Activated T-helper 1 cell treated with anti-CD3 and anti-CD28 coated beads, Interleukin-12 subunit alpha, Interleukin-12 subunit beta, Interleukin-2, Interleukin-4 antibody, amounts not matched to agents 30 ng/mL and 10 ng/mL and 1 ng/mL, durations not matched to agents 14 hours and 24 hours and 36 hours (primary cell): ENCODE measurements around the gene RBBP5. TPM values are rescaled to one million over a fixed set of nuclear protein-coding genes. Genes with fewer than 3 reads are reported as not detected.

Experiments
- DNase-seq: peaks from one replicate; pipeline ENCODE4 v3.0.0; 2021; ENCODE audit warnings: low spot score
- H3K27ac Mint-ChIP-seq: one replicate; pipeline ENCODE4 v1.8.0; 2021; ENCODE audit warnings: mild to moderate bottlenecking, mixed read lengths
- H3K27me3 Mint-ChIP-seq: one replicate; pipeline ENCODE4 v1.8.0; 2022; ENCODE audit warnings: mild to moderate bottlenecking, moderate library complexity, mixed read lengths; ENCODE audit not compliant: insufficient read depth
- H3K36me3 Mint-ChIP-seq: one replicate; pipeline ENCODE4 v1.8.0; 2021; ENCODE audit warnings: low read depth, mixed read lengths
- H3K4me1 Mint-ChIP-seq: one replicate; pipeline ENCODE4 v1.8.0; 2021; ENCODE audit warnings: low read depth, mixed read lengths
- H3K4me3 Mint-ChIP-seq: one replicate; pipeline ENCODE4 v1.8.0; 2021; ENCODE audit warnings: mild to moderate bottlenecking, moderate library complexity, mixed read lengths
- H3K9me3 Mint-ChIP-seq: one replicate; pipeline ENCODE4 v1.8.0; 2021; ENCODE audit warnings: mixed read lengths
- intact Hi-C: fragments of 100-400 bp; cut with micrococcal nuclease; formaldehyde crosslinking; loops from one replicate; pipeline ENCODE4 v1.15.1; 2024
- total RNA-seq: library from RNA; stranded (reverse); gene quantifications from 2 replicates; pipeline ENCODE4 v1.2.3, GENCODE V29; 2022

RBBP5 gene
- total RNA-seq, 1 donor from 2014 or later, result 21.5 TPM

DNA sequence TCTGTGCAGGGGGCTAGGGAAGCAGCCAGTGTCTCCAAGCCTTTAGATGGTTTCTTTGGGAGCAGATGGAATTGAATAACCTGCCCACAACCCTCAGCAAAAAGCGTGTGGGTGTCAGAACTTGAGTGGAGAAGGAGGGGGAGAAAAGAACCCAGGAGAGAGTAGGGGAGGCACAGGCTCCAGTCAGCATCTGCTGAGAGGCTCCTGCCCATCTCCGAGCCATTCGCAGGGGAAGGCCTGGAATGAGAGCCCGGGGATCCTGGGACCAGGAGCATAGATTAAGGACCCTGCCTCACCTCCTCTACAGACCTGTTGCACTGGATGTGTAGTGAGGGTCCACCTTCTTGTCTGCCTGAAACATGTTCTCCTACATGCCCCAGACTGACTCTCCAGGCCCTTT, 53.8 kb downstream of the RBBP5 start:
- Mint-ChIP-seq H3K36me3 (no peaks in the 10 kb centered on the region), H3K4me3 (no peak overlapping the region), H3K27ac (no peak overlapping the region), H3K9me3 (no peaks in the 10 kb centered on the region), H3K27me3 (peaks cover 5% of the 10 kb centered on the region), H3K4me1 (no peaks in the 10 kb centered on the region)
- intact Hi-C loops, result no loop called here
- no peak for DNase-seq

DNA sequence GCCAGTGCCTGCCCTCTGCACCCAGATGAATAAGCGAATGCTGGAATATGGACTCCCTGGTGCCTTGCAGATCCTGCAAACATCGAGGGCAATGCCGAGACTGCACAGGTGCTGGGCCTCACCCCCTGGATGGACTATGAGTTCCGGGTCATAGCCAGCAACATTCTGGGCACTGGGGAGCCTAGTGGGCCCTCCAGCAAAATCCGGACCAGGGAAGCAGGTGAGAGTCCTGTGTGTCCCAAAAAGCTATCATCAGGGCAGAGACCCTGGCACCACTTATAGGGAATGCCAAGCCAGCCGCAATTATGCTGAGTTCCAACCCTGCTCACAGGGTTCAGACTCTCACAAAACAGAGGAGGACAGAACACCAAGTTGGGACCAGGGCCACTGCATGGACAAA, 54.7 kb downstream of the RBBP5 start:
- Mint-ChIP-seq H3K9me3 (no peaks in the 10 kb centered on the region), H3K36me3 (no peaks in the 10 kb centered on the region), H3K27ac (no peak overlapping the region), H3K4me1 (no peaks in the 10 kb centered on the region), H3K4me3 (no peak overlapping the region), H3K27me3 (peaks cover 5% of the 10 kb centered on the region)
- no peak for DNase-seq
- intact Hi-C loops, result no loop called here

DNA sequence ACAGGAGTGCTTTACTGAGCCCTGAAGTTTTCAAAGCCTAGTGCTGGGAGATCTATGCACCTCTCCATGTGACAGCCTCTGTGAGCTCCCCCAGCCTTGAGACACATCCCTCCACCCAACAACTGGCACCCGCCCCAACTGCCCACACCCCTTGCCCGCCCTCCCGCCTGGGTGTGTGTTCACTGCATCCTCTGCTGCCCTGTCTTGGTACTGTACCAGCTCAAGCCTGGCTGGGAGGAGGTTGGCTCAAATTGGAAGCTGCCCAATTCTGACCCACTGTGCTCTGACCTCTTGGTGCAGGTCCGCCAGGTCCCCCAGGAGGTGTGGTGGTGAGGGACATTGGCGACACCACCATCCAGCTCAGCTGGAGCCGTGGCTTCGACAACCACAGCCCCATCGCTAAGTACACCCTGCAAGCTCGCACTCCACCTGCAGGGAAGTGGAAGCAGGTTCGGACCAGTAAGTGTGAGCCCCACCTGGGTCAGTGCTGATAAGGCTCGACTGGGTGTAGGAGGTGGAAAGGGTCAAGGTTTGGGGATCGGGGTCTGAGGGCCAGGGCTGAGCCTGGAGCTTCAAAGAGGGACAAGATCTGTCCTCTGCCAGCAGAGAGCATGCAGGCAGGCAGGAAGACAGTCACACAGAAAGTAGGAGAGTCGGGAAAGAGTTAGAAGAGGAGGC, 55.5 kb downstream of the RBBP5 start:
- intact Hi-C loops, result no loop called here
- H3K9me3 Mint-ChIP-seq, result no peaks in the 10 kb centered on the region
- H3K27ac Mint-ChIP-seq, result no peak overlapping the region
- H3K27me3 Mint-ChIP-seq, result peaks cover 5% of the 10 kb centered on the region
- no peak for DNase-seq
- no peaks in the 10 kb centered on the region for H3K36me3 Mint-ChIP-seq
- H3K4me3 Mint-ChIP-seq, result no peak overlapping the region
- H3K4me1 Mint-ChIP-seq, result no peaks in the 10 kb centered on the region

DNA sequence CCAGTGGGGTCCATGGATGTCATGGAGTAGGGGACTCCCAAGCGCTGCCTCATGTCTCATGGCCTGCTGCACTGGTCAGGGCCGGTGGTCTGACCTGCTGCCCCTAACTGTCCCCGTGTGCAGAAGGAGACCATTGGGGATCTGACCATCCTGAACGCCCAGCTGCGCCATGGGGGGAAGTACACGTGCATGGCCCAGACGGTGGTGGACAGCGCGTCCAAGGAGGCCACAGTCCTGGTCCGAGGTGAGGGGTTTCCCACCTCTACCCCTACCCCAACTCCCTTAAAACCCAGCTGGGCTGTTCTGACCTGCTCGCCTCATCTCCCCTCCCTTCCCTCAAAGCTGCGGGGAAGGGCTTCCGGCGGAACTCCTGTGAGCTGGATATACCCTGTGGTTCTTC, 56.1 kb downstream of the RBBP5 start:
- no peak overlapping the region for H3K4me3 Mint-ChIP-seq
- intact Hi-C loops, result no loop called here
- H3K9me3 Mint-ChIP-seq, result no peaks in the 10 kb centered on the region
- peaks cover 5% of the 10 kb centered on the region for H3K27me3 Mint-ChIP-seq
- H3K4me1 Mint-ChIP-seq, result no peaks in the 10 kb centered on the region
- no peak for DNase-seq
- H3K27ac Mint-ChIP-seq, result no peak overlapping the region
- H3K36me3 Mint-ChIP-seq, result no peaks in the 10 kb centered on the region

DNA sequence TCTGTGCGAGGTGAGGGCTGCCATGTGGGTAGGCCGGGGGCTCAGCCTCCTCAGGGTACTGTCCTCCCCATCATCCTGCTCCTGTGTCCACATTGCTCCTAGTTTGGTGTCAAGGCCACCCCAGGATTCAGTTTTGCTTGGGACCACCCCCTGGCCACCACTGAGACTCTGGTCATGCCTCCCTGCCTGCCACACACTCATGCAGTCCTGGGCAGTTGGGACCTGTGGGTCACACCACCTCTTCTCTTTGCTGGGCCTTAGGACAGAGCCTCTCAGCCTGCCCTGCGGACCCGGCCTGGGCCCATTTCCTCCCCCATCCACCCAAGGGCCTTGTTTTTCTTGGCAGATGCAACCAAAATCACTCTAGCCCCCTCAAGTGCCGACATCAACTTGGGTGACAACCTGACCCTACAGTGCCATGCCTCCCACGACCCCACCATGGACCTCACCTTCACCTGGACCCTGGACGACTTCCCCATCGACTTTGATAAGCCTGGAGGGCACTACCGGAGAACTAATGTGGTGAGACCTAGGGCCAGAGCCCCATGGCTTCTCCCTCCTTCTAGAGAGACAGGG, 56.9 kb downstream of the RBBP5 start:
- Mint-ChIP-seq H3K36me3 (no peaks in the 10 kb centered on the region), H3K27ac (no peak overlapping the region), H3K27me3 (peaks cover 5% of the 10 kb centered on the region), H3K4me1 (no peaks in the 10 kb centered on the region), H3K9me3 (no peaks in the 10 kb centered on the region), H3K4me3 (no peak overlapping the region)
- DNase-seq, result no peak
- intact Hi-C loops, result no loop called here

DNA sequence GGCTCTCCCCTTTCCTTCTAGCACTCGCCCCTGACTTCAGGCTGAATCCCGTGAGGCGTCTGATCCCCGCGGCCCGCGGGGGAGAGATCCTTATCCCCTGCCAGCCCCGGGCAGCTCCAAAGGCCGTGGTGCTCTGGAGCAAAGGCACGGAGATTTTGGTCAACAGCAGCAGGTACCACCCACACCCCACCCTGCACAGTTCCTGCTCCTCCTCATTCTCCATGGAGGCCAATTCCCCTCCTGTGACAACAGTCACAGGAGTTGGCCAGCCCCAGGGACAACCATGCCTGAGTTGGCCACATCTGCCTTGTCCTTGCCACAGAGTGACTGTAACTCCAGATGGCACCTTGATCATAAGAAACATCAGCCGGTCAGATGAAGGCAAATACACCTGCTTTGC, 57.5 kb downstream of the RBBP5 start:
- H3K27me3 Mint-ChIP-seq, result peaks cover 3% of the 10 kb centered on the region
- intact Hi-C loops, result no loop called here
- H3K4me3 Mint-ChIP-seq, result no peak overlapping the region
- H3K4me1 Mint-ChIP-seq, result no peaks in the 10 kb centered on the region
- no peaks in the 10 kb centered on the region for H3K36me3 Mint-ChIP-seq
- no peak for DNase-seq
- H3K9me3 Mint-ChIP-seq, result no peaks in the 10 kb centered on the region
- H3K27ac Mint-ChIP-seq, result no peak overlapping the region

DNA sequence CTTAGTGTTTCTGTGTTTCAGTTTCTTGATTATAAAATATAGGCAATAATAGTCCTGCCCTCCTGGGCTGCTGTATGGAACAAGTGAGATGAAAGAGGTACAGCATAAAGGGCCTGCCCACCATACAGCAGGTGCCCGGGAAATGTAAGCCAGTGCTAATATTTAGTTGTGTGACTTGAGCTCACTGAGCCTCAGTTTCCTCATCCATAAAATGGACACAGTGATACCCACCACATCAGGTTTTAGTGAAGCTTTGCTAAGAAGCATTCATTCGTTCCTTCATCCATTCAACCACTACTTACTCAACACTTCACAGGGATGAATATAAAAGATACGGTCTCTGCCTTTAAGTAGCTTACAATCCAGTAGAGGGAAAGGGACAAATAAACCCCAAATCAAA, 58.9 kb downstream of the RBBP5 start:
- H3K4me3 Mint-ChIP-seq, result no peak overlapping the region
- H3K4me1 Mint-ChIP-seq, result no peaks in the 10 kb centered on the region
- DNase-seq, result no peak
- no peaks in the 10 kb centered on the region for H3K36me3 Mint-ChIP-seq
- H3K27ac Mint-ChIP-seq, result no peak overlapping the region
- H3K27me3 Mint-ChIP-seq, result peaks cover 3% of the 10 kb centered on the region
- intact Hi-C loops, result no loop called here
- H3K9me3 Mint-ChIP-seq, result no peaks in the 10 kb centered on the region

DNA sequence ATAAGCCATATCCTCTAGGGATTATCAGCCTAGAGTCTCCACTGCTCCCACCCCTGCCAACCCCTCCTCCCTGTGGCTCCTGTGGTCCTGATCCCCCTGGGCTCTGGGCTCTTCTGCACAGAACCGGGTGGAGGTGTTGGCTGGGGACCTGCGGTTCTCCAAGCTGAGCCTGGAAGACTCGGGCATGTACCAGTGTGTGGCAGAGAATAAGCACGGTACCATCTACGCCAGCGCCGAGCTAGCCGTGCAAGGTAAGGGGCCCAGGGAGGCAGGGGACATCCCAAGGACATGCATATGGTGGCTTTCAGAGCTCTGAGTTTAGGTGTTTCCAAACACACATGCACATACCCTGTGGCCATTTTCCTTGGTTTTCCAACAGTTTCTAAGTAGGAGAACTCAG, 59.5 kb downstream of the RBBP5 start:
- no peak overlapping the region for H3K27ac Mint-ChIP-seq
- intact Hi-C loops, result no loop called here
- no peaks in the 10 kb centered on the region for H3K4me1 Mint-ChIP-seq
- H3K27me3 Mint-ChIP-seq, result no peaks in the 10 kb centered on the region
- no peaks in the 10 kb centered on the region for H3K9me3 Mint-ChIP-seq
- no peak overlapping the region for H3K4me3 Mint-ChIP-seq
- H3K36me3 Mint-ChIP-seq, result no peaks in the 10 kb centered on the region
- no peak for DNase-seq

DNA sequence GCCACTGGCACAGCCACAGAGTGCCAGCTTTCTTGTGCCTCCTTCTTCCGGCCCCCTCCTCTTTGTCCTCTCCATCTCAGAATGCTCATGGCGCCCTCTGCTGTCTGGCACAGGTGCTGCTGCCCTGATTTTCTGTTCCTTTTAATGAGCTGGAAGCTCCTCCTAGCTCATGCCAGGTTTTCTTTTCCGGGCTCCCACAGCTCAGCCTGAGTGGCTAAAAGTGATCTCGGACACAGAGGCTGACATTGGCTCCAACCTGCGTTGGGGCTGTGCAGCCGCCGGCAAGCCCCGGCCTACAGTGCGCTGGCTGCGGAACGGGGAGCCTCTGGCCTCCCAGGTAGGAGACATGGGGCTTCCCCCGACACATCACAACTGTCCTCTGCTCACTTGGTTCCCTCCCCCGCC, 60.1 kb downstream of the RBBP5 start:
- no peaks in the 10 kb centered on the region for H3K4me1 Mint-ChIP-seq
- no peak overlapping the region for H3K4me3 Mint-ChIP-seq
- no peak overlapping the region for H3K27ac Mint-ChIP-seq
- no peaks in the 10 kb centered on the region for H3K27me3 Mint-ChIP-seq
- intact Hi-C loops, result loop anchor here (1.0 kb wide), 2 partner anchors 72 to 86 kb away; no protein-coding TSS in a partner anchor
- H3K36me3 Mint-ChIP-seq, result no peaks in the 10 kb centered on the region
- DNase-seq, result peak; percentile 47
- no peaks in the 10 kb centered on the region for H3K9me3 Mint-ChIP-seq

DNA sequence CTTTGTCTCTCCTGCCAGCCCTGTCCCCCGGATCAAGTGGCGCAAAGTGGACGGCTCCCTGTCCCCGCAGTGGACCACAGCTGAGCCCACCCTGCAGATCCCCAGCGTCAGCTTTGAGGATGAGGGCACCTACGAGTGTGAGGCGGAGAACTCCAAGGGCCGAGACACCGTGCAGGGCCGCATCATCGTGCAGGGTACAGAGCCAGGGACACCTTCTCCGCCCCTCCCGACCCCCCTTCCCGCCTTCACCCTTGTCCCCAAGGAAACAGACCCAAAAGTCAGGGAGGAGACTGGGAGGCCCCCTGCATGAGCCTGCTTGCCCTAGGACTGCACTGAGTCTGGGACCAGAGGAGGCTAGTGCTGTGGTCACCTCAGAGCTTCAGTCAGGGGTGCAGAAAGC, 60.6 kb downstream of the RBBP5 start:
- Mint-ChIP-seq H3K27me3 (no peaks in the 10 kb centered on the region), H3K4me3 (no peak overlapping the region), H3K27ac (no peak overlapping the region), H3K36me3 (no peaks in the 10 kb centered on the region), H3K4me1 (no peaks in the 10 kb centered on the region), H3K9me3 (no peaks in the 10 kb centered on the region)
- intact Hi-C loops, result loop anchor here (1.0 kb wide), 2 partner anchors 72 to 86 kb away; no protein-coding TSS in a partner anchor
- no peak for DNase-seq

DNA sequence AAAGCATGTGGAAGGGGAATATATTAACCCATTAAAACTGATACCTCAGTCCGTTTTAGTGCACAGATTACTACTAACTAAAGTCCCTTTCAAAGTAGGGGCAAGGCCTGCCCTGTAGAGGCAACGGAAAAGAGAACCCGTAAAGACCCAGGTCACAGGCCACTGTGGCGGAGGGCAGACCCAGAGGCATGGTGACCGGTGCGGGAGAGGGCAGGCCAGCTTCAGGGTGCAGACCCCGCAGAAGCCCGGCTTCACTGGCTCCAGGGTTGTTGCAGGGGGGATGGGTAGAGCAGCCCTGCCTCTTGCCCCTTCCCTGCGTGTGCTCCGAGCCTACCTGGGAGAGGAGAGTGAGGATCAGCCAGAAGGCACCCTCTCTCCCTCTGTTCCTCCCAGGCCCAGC, 61.0 kb downstream of the RBBP5 start:
- Mint-ChIP-seq H3K27ac (no peak overlapping the region), H3K36me3 (no peaks in the 10 kb centered on the region), H3K4me3 (no peak overlapping the region), H3K9me3 (no peaks in the 10 kb centered on the region), H3K27me3 (peaks cover under 1% of the 10 kb centered on the region), H3K4me1 (no peaks in the 10 kb centered on the region)
- DNase-seq, result no peak
- intact Hi-C loops, result loop anchor here (1.0 kb wide), 2 partner anchors 71 to 85 kb away; no protein-coding TSS in a partner anchor

DNA sequence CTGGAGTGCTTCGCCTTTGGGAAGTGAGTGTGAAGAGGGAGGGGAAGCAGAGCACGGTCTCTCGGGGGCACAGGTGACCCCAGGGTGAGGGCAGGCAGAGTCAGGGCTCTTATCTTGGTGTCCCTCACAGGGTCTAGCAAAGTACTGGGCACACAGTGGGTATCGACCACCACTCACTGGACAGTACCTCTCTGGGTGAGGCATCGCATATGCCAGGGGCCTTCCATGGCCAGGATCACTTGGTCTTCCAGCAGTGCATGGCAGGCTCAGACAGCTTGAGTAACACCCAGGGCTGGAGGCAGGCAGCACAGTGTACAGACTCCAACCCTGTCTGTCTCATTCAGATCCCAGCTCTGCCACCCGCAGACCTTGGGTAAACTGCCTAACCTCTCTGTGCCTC, 62.1 kb downstream of the RBBP5 start:
- no peaks in the 10 kb centered on the region for H3K36me3 Mint-ChIP-seq
- DNase-seq, result no peak
- H3K9me3 Mint-ChIP-seq, result no peaks in the 10 kb centered on the region
- no peaks in the 10 kb centered on the region for H3K4me1 Mint-ChIP-seq
- intact Hi-C loops, result no loop called here
- no peak overlapping the region for H3K27ac Mint-ChIP-seq
- H3K4me3 Mint-ChIP-seq, result no peak overlapping the region
- H3K27me3 Mint-ChIP-seq, result peaks cover 3% of the 10 kb centered on the region

DNA sequence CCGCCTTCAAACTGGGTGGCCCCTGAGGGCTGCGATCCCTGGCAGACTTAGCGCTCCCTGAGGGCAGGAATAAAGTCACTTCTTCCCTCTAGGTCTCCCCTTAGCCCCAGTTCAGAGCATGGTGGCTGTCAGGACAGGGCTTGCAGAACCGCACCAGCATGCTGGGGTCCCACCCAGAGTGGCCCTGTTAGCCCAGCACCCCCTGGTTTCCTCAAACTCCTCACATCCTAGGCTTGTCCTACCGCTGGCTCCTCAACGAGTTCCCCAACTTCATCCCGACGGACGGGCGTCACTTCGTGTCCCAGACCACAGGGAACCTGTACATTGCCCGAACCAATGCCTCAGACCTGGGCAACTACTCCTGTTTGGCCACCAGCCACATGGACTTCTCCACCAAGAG, 62.9 kb downstream of the RBBP5 start:
- Mint-ChIP-seq H3K27me3 (peaks cover 3% of the 10 kb centered on the region), H3K9me3 (no peaks in the 10 kb centered on the region), H3K27ac (no peak overlapping the region), H3K4me1 (no peaks in the 10 kb centered on the region), H3K4me3 (no peak overlapping the region), H3K36me3 (no peaks in the 10 kb centered on the region)
- DNase-seq, result no peak
- intact Hi-C loops, result no loop called here
